H1 (cell line): ENCODE data around the gene RAB22A. TPM values are rescaled to one million over a fixed set of nuclear protein-coding genes. Genes with fewer than 3 reads are reported as not detected.

Experiments
- CTCF ChIA-PET: fragments of 300-600 bp; sonication (Branson Sonifier 250); formaldehyde crosslinking; loops from one replicate; lab custom pipeline; 2021; ENCODE audit not compliant: partially characterized antibody; lab: Charles Lee
- POLR2A ChIA-PET: fragments of 300-600 bp; sonication (Branson Sonifier 250); formaldehyde crosslinking; loops from one replicate; lab custom pipeline; 2021; ENCODE audit warnings: inconsistent platforms; ENCODE audit not compliant: partially characterized antibody; lab: Charles Lee
- DNase-seq, 2 experiments: peaks; one replicate each; pipeline versions ENCODE4 v3.0.0 to v3.0.0-alpha.2; 2010 to 2022; ENCODE audit warnings: low spot score in 2 of 2, low read depth in 1 of 2, mixed read lengths in 1 of 2
- FAIRE-seq: peaks from 2 replicates; lab custom pipeline; 2011; peaks lifted over from hg19 to GRCh38; lab: Jason Lieb, UNC
- H2AFZ ChIP-seq: 2 replicates; pipeline ENCODE4 v1.8.1; 2012; ENCODE audit warnings: low read length, inconsistent platforms
- H2AK5ac ChIP-seq: 2 replicates; pipeline ENCODE4 v1.6.1; 2013; ENCODE audit warnings: low read depth, low read length
- H2BK120ac ChIP-seq: replicated peaks from 2 replicates; pipeline ENCODE3; 2013; ENCODE audit warnings: low read depth, low read length, inconsistent platforms
- H2BK12ac ChIP-seq: 2 replicates; pipeline ENCODE4 v1.6.1; 2013; ENCODE audit warnings: low read depth, low read length
- H2BK15ac ChIP-seq: 2 replicates; pipeline ENCODE4 v1.6.1; 2013; ENCODE audit warnings: low read length
- H2BK20ac ChIP-seq: 2 replicates; pipeline ENCODE4 v1.6.1; 2013; ENCODE audit warnings: low read length
- H2BK5ac ChIP-seq: 2 replicates; pipeline ENCODE4 v1.6.1; 2013; ENCODE audit warnings: low read depth, low read length
- H3K14ac ChIP-seq: 2 replicates; pipeline ENCODE4 v1.6.1; 2013; ENCODE audit warnings: inconsistent platforms; ENCODE audit not compliant: insufficient read length
- H3K18ac ChIP-seq: 2 replicates; pipeline ENCODE4 v1.6.1; 2013; ENCODE audit warnings: low read length; ENCODE audit errors: extremely low read depth
- H3K23ac ChIP-seq: 2 replicates; pipeline ENCODE4 v1.6.1; 2013; ENCODE audit warnings: inconsistent platforms; ENCODE audit not compliant: insufficient read length
- H3K23me2 ChIP-seq: 2 replicates; pipeline ENCODE4 v1.6.1; 2013; ENCODE audit warnings: low read depth, low read length
- H3K27ac ChIP-seq: 2 replicates; pipeline ENCODE4 v1.6.1; 2011; ENCODE audit warnings: low read depth, low read length, inconsistent platforms
- H3K27me3 ChIP-seq, 4 experiments: replicated peaks in 1 of 4; 1 replicate in 1 of 4; 2 replicates in 3 of 4; pipeline versions ENCODE4 v1.6.1 to v1.8.1; 2011 to 2013; ENCODE audit warnings: low read length in 3 of 4, mild to moderate bottlenecking in 3 of 4, inconsistent platforms in 2 of 4, mixed read lengths in 2 of 4, moderate library complexity in 1 of 4; ENCODE audit not compliant: control insufficient read depth in 3 of 4, insufficient read depth in 3 of 4; ENCODE audit errors: extremely low read depth in 1 of 4
- H3K36me3 ChIP-seq, 4 experiments: 2 replicates each; pipeline versions ENCODE4 v1.6.1 to v1.8.1; 2011 to 2013; ENCODE audit warnings: mild to moderate bottlenecking in 4 of 4, low read length in 3 of 4, moderate library complexity in 2 of 4, control low read depth in 1 of 4, inconsistent platforms in 1 of 4; ENCODE audit not compliant: insufficient read depth in 4 of 4, control insufficient read depth in 2 of 4
- H3K4ac ChIP-seq: replicated peaks from 2 replicates; pipeline ENCODE3; 2013; ENCODE audit warnings: low read length, low read depth, mixed read lengths, inconsistent platforms; ENCODE audit not compliant: insufficient read length
- H3K4me1 ChIP-seq, 4 experiments: replicated peaks in 1 of 4; 1 replicate in 1 of 4; 2 replicates in 3 of 4; pipeline versions ENCODE4 v1.6.1 to v1.8.1; 2011 to 2013; ENCODE audit warnings: low read length in 3 of 4, inconsistent platforms in 2 of 4, mixed read lengths in 1 of 4; ENCODE audit not compliant: insufficient read depth in 4 of 4, control insufficient read depth in 3 of 4
- H3K4me2 ChIP-seq, 2 experiments: 2 replicates each; pipeline versions ENCODE4 v1.6.1 to v1.8.1; 2011 to 2013; ENCODE audit warnings: low read depth in 2 of 2, low read length in 2 of 2, control low read depth in 1 of 2, inconsistent platforms in 1 of 2, mild to moderate bottlenecking in 1 of 2; ENCODE audit not compliant: insufficient read depth in 1 of 2
- H3K4me3 ChIP-seq, 4 experiments: fragments of 200-600, 300-600 bp in 1 of 4; sonication (generic), shearing (Covaris generic), sonication (Bioruptor Twin) in 1 of 4; 2 replicates each; pipeline versions ENCODE4 v1.5.1 to v1.8.1; 2011 to 2016; ENCODE audit warnings: low read length in 4 of 4, low read depth in 3 of 4, control low read depth in 2 of 4, inconsistent platforms in 2 of 4, mild to moderate bottlenecking in 2 of 4, mixed read lengths in 1 of 4, moderate library complexity in 1 of 4; ENCODE audit not compliant: insufficient read depth in 2 of 4; ENCODE audit errors: extremely low read depth in 1 of 4
- H3K56ac ChIP-seq: replicated peaks from 2 replicates; pipeline ENCODE3; 2013; ENCODE audit warnings: low read depth, mild to moderate bottlenecking, mixed read lengths, low read length, inconsistent platforms; ENCODE audit not compliant: insufficient read length
- H3K79me1 ChIP-seq: 2 replicates; pipeline ENCODE4 v1.6.1; 2013; ENCODE audit warnings: low read depth, low read length, control low read depth
- H3K79me2 ChIP-seq, 2 experiments: 2 replicates each; pipeline versions ENCODE4 v1.6.1 to v1.8.1; 2012 to 2013; ENCODE audit warnings: low read length in 2 of 2, mild to moderate bottlenecking in 2 of 2, inconsistent platforms in 1 of 2; ENCODE audit not compliant: insufficient read depth in 2 of 2, control insufficient read depth in 1 of 2
- H3K9ac ChIP-seq, 4 experiments: replicated peaks in 1 of 4; 1 replicate in 1 of 4; 2 replicates in 3 of 4; pipeline versions ENCODE4 v1.6.1 to v1.8.1; 2011 to 2013; ENCODE audit warnings: low read depth in 3 of 4, low read length in 3 of 4, control low read depth in 2 of 4, mild to moderate bottlenecking in 2 of 4, moderate library complexity in 2 of 4, inconsistent platforms in 1 of 4; ENCODE audit errors: extremely low read depth in 1 of 4
- H3K9me3 ChIP-seq, 2 experiments: 2 replicates each; pipeline versions ENCODE4 v1.6.1 to v1.8.1; 2012 to 2013; ENCODE audit warnings: mild to moderate bottlenecking in 2 of 2, moderate library complexity in 2 of 2, control low read depth in 1 of 2, inconsistent platforms in 1 of 2, low read depth in 1 of 2, low read length in 1 of 2, mixed read lengths in 1 of 2; ENCODE audit not compliant: insufficient read depth in 2 of 2
- H4K20me1 ChIP-seq, 2 experiments: replicated peaks in 1 of 2; 2 replicates each; pipeline versions ENCODE3 to v1.8.1; 2011 to 2013; ENCODE audit warnings: inconsistent platforms in 2 of 2, low read length in 2 of 2, mild to moderate bottlenecking in 1 of 2; ENCODE audit not compliant: insufficient read depth in 2 of 2, control insufficient read depth in 1 of 2
- H4K5ac ChIP-seq: 2 replicates; pipeline ENCODE4 v1.6.1; 2013; ENCODE audit warnings: low read length, low read depth, mixed read lengths, inconsistent platforms; ENCODE audit not compliant: insufficient read length
- H4K8ac ChIP-seq: 2 replicates; pipeline ENCODE4 v1.8.0; 2013; ENCODE audit warnings: mild to moderate bottlenecking, moderate library complexity, low read length, inconsistent platforms; ENCODE audit not compliant: insufficient read depth; ENCODE audit errors: extremely low read depth
- H4K91ac ChIP-seq: replicated peaks from 2 replicates; pipeline ENCODE3; 2013; ENCODE audit warnings: low read length, mixed read lengths, inconsistent platforms; ENCODE audit not compliant: insufficient read length
- CHD2 ChIP-seq: IDR thresholded peaks from 2 replicates; pipeline ENCODE4 v1.6.1; 2012; ENCODE audit warnings: low read length, improper control_type of control experiment
- WGBS, 2 experiments: shearing (Covaris generic) in 1 of 2; methylation state at CpG; one replicate each; pipeline versions ENCODE4 v1.1.6 to v1.1.7; 2013 to 2015; ENCODE audit warnings: low lambda C conversion rate in 2 of 2, mixed read lengths in 2 of 2, inconsistent platforms in 1 of 2, low coverage in 1 of 2, missing lambda C conversion rate in 1 of 2; ENCODE audit not compliant: insufficient replicate concordance in 2 of 2, insufficient coverage in 1 of 2, insufficient read length in 1 of 2; ENCODE audit errors: extremely low coverage in 1 of 2, missing lambda C conversion rate in 1 of 2; 5-methylcytosine and 5-hydroxymethylcytosine counted together
- polyA plus RNA-seq, 7 experiments: library from polyadenylated mRNA; depleted of rRNA in 3 of 7; stranded (reverse) in 5 of 7; unstranded in 2 of 7; fragments of >200 nt in 5 of 7; fragments of 200-250 nt in 2 of 7; gene quantifications; 1 replicate in 5 of 7; 2 replicates in 1 of 7; 4 replicates in 1 of 7; pipeline versions ENCODE4 v1.2.1 to v1.2.3, GENCODE V29; 2011 to 2013; ENCODE audit warnings: missing spikeins in 2 of 7, mixed read lengths in 2 of 7
- total RNA-seq: library from RNA; stranded (reverse); fragmentation: NEBNext Ultra II Directional; extraction: Animal tissue kit (Norgen Biotek cat#: 25700); gene quantifications from 2 replicates; pipeline ENCODE4 v1.2.1, GENCODE V29; 2021

The RAB22A gene
- total and polyA plus RNA-seq, 2 of the 8 experiments (the other 6 are each of a cell fraction or from before 2014, with no cell fraction given), result 3.1 to 6.6 TPM

DNA sequence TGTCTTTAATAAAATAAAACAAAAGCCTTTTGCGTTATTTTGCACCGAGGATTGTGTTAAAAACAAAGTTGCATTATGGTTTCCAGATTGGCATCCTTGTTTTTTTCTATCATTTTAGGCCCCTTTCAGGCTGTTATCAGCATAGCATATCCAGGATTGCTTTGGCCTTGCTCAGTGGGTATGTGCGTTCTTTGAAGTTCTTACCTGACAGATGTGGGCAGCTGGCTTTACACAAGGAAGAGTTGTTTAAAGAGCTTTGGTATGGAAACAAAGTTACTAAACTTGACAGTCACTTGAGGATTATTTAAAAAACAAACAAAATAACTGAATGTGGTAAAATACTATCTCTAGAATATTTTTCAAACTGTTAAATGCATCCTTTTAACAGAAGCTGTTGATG, 86.1 kb downstream of the RAB22A start:
- DNase-seq (no peak), FAIRE-seq (no peak)
- H2BK15ac ChIP-seq, result no peak overlapping the region
- H3K27ac ChIP-seq, result no peak overlapping the region
- H3K4me1 ChIP-seq, result peaks cover 0 to 3% (median 1%) of the 10 kb centered on the region in 4 experiments; a peak in 1 of 7 replicates
- H4K20me1 ChIP-seq, result peaks cover under 1 to 9% of the 10 kb centered on the region in 2 experiments
- no peak overlapping the region for H2BK5ac ChIP-seq
- H3K18ac ChIP-seq, result no peak overlapping the region
- ChIA-PET POLR2A (interaction anchor here (1.0 kb wide), 1 partner anchor 10 kb away, joined by 3 read pairs; no protein-coding TSS in a partner anchor), CTCF (interaction anchor here (0.9 to 1.9 kb wide), 4 partner anchors 8 to 158 kb away, joined by 3 to 5 read pairs (median 4); no protein-coding TSS in a partner anchor)
- H4K8ac ChIP-seq, result no peak overlapping the region
- no peak overlapping the region for H3K56ac ChIP-seq
- H3K23ac ChIP-seq, result no peak overlapping the region
- H2AFZ ChIP-seq, result no peak overlapping the region
- H3K79me1 ChIP-seq, result peaks cover 2% of the 10 kb centered on the region
- no peaks in the 10 kb centered on the region for H3K9me3 ChIP-seq
- H3K9ac ChIP-seq, result no peak overlapping the region
- no peak overlapping the region for H2BK12ac ChIP-seq
- no peaks in the 10 kb centered on the region for H3K27me3 ChIP-seq
- no peak overlapping the region for H4K91ac ChIP-seq
- H3K4ac ChIP-seq, result no peak overlapping the region
- peaks cover 16 to 95% of the 10 kb centered on the region in 2 experiments for H3K79me2 ChIP-seq
- H3K23me2 ChIP-seq, result no peaks in the 10 kb centered on the region
- H3K14ac ChIP-seq, result no peak overlapping the region
- no peak overlapping the region for H3K4me3 ChIP-seq
- no peak overlapping the region for H4K5ac ChIP-seq
- no peak overlapping the region for H2BK20ac ChIP-seq
- H3K36me3 ChIP-seq, result peaks cover 0 to 4% (median under 1%) of the 10 kb centered on the region in 4 experiments; a peak in 1 of 8 replicates
- no peak overlapping the region for H2AK5ac ChIP-seq
- H3K4me2 ChIP-seq, result no peak overlapping the region
- 93% methylated on average over 3 of the region's 3 CpGs; no CpG with 5 or more reads in 1 of the 2 experiments for WGBS, 2 experiments
- no peak overlapping the region for H2BK120ac ChIP-seq
- no peak for TF ChIP-seq CHD2
